Chondrocyte (in vitro differentiated cells): ENCODE measurements around the gene HRH2. TPM values are rescaled to one million over a fixed set of nuclear protein-coding genes. Genes with fewer than 3 reads are reported as not detected.

ENCODE experiments used
- DNase-seq: peaks from one replicate; pipeline ENCODE4 v3.0.0; 2021; ENCODE audit warnings: mixed read lengths, low spot score
- H3K27ac Mint-ChIP-seq: one replicate; pipeline ENCODE4 v1.8.0; 2021; ENCODE audit warnings: mild to moderate bottlenecking, moderate library complexity, mixed read lengths; ENCODE audit not compliant: unreplicated experiment
- H3K27me3 Mint-ChIP-seq: 2 replicates; pipeline ENCODE4 v1.8.0; 2021; ENCODE audit warnings: low read depth, mixed read lengths
- H3K36me3 Mint-ChIP-seq: 2 replicates; pipeline ENCODE4 v1.8.0; 2021; ENCODE audit warnings: low read depth, mixed read lengths
- H3K4me1 Mint-ChIP-seq: 2 replicates; pipeline ENCODE4 v1.8.0; 2021; ENCODE audit warnings: low read depth, mild to moderate bottlenecking, mixed read lengths
- H3K4me3 Mint-ChIP-seq: one replicate; pipeline ENCODE4 v1.8.0; 2021; ENCODE audit warnings: mild to moderate bottlenecking, moderate library complexity, mixed read lengths; ENCODE audit not compliant: unreplicated experiment
- H3K9me3 Mint-ChIP-seq: 2 replicates; pipeline ENCODE4 v1.8.0; 2021; ENCODE audit warnings: low read depth, mixed read lengths
- total RNA-seq: library from RNA; stranded (reverse); gene quantifications from 3 replicates; pipeline ENCODE4 v1.2.1, GENCODE V29; 2021
- TF ChIP-seq, protein P1 (sequence below): fragments of 200-600 bp; sonication (generic); IDR thresholded peaks from 2 replicates; pipeline ENCODE4 v1.5.0; 2021; ENCODE audit warnings: antibody characterized with exemption, mild to moderate bottlenecking, moderate library complexity

HRH2 gene
- total RNA-seq, 1 donor from 2014 or later, result 0.30 TPM

DNA sequence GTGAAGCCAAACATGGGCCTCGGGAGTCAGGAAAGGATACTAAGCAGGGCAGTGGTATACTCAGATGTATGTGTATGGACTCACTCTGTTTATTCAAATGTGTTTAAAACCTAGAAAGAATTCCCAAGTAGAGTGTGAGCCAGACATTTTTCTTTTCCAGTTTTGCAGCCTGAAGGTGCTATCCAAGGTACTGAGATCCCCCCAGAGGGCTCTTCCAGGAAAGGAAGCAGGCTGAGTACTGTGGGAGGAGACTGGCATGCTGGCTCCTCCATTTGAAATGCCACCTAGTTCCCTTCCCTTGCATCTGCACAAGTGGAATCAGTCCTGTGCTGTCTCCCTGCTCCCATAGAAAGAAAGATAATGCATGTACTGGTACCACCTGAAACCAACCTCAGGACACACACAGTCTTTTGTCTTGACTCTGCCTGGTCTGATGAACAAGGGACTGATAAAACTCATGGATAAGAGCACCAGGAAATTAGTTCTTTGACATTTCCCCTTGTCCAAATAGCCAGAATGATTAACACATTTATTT is 85.9 kb downstream of the HRH2 start:
- Mint-ChIP-seq H3K9me3 (no peaks in the 10 kb centered on the region), H3K36me3 (no peaks in the 10 kb centered on the region), H3K4me1 (no peaks in the 10 kb centered on the region), H3K27me3 (peaks cover 33% of the 10 kb centered on the region), H3K27ac (no peak overlapping the region), H3K4me3 (no peak overlapping the region)
- TF ChIP-seq, protein P1, sequence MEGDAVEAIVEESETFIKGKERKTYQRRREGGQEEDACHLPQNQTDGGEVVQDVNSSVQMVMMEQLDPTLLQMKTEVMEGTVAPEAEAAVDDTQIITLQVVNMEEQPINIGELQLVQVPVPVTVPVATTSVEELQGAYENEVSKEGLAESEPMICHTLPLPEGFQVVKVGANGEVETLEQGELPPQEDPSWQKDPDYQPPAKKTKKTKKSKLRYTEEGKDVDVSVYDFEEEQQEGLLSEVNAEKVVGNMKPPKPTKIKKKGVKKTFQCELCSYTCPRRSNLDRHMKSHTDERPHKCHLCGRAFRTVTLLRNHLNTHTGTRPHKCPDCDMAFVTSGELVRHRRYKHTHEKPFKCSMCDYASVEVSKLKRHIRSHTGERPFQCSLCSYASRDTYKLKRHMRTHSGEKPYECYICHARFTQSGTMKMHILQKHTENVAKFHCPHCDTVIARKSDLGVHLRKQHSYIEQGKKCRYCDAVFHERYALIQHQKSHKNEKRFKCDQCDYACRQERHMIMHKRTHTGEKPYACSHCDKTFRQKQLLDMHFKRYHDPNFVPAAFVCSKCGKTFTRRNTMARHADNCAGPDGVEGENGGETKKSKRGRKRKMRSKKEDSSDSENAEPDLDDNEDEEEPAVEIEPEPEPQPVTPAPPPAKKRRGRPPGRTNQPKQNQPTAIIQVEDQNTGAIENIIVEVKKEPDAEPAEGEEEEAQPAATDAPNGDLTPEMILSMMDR, result no peak
- no peak for DNase-seq

DNA sequence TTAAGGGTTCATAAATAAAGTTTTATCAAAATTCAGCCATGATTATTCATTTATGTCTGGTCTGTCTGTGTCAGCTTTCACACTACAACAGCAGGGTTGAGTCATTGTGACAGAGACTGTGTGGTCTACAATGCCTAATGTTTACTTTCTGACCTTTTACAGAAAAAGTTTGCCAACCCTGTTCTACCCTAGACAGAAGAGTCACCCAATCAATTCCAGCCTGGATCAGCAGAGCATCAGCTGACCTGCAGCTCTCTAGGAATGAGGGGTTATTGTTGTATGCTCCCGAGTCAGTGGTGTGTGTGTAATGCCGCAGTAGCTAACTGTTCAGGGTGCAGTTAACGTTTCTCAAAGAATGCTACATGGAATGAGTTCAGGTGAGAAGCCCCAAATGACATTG is 87.3 kb downstream of the HRH2 start:
- H3K27ac Mint-ChIP-seq, result no peak overlapping the region
- no peaks in the 10 kb centered on the region for H3K36me3 Mint-ChIP-seq
- TF ChIP-seq, protein P1, result no peak
- DNase-seq, result no peak
- H3K4me1 Mint-ChIP-seq, result no peaks in the 10 kb centered on the region
- H3K27me3 Mint-ChIP-seq, result peaks cover 29% of the 10 kb centered on the region
- no peak overlapping the region for H3K4me3 Mint-ChIP-seq
- H3K9me3 Mint-ChIP-seq, result no peaks in the 10 kb centered on the region

DNA sequence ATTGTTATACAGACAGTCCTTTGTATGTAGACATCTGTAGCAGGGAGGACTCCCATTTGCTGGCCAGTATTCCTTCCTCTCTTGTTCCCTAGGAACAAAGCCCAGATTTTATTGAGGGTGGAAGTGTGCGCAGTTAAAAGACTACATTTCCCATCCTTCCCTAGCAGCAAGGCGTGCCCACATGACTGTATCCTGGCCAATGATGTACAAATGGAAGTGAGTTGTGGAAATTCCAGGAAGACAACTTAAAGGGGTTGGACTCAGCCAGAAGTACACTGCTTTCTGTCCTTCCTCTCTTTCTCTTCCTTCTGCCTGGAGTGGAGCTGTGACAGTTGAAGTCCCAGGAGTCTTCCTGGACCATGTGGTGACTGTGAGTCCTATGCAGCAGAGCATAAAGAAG is 89.0 kb downstream of the HRH2 start:
- peaks cover 26% of the 10 kb centered on the region for H3K27me3 Mint-ChIP-seq
- H3K9me3 Mint-ChIP-seq, result no peaks in the 10 kb centered on the region
- TF ChIP-seq, protein P1, result no peak
- H3K4me3 Mint-ChIP-seq, result no peak overlapping the region
- no peak overlapping the region for H3K27ac Mint-ChIP-seq
- H3K4me1 Mint-ChIP-seq, result no peaks in the 10 kb centered on the region
- no peaks in the 10 kb centered on the region for H3K36me3 Mint-ChIP-seq
- no peak for DNase-seq

DNA sequence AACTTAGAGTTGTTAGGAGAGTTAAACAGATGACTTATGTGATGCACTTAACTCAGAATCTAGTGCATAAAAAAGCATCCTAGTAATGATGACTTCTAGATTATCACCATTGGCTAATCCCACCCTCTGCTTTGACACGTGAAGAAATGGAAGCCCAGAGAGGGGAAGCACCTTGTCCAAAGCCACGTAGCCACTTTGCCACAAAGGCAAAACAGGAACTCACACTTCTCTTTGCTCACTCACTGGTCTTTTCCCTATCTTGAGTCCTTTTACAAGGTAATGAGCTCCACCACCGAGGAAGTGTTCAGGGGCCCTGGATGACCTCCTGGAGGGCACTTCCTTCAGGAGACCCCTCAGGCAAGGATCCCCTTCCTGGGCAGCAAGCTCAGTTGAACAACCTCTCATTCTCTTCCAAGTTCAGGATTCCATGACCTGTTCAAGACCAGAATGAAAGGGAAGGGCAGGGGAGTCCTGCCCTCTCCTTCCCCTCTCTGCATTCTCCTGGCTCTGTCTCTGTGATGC is 89.7 kb downstream of the HRH2 start:
- peaks cover 34% of the 10 kb centered on the region for H3K27me3 Mint-ChIP-seq
- no peak for DNase-seq
- H3K4me3 Mint-ChIP-seq, result no peak overlapping the region
- no peaks in the 10 kb centered on the region for H3K9me3 Mint-ChIP-seq
- H3K4me1 Mint-ChIP-seq, result no peaks in the 10 kb centered on the region
- H3K36me3 Mint-ChIP-seq, result no peaks in the 10 kb centered on the region
- no peak overlapping the region for H3K27ac Mint-ChIP-seq
- TF ChIP-seq, protein P1, result no peak

DNA sequence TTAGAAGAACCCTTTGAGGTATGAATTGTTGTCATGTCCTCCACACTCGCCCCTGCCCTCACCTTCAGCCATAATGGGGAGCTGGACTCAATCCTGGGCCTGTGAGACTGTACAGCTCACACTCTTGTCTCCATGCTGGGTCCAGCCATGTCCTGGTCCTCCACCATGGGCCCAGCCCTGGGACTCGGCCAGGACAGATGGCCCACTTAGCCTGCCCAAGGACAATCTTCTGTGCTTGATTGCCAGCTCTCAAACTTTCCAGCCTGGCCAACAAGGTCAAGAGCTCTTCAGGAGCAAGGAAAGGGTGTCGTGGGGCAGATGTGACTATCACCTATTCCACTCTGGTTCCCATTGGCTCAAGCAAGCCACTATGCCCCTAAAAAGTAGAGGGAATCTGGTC is 90.8 kb downstream of the HRH2 start:
- peaks cover 37% of the 10 kb centered on the region for H3K27me3 Mint-ChIP-seq
- H3K36me3 Mint-ChIP-seq, result no peaks in the 10 kb centered on the region
- H3K4me1 Mint-ChIP-seq, result no peaks in the 10 kb centered on the region
- no peak overlapping the region for H3K4me3 Mint-ChIP-seq
- TF ChIP-seq, protein P1, result no peak
- H3K9me3 Mint-ChIP-seq, result no peaks in the 10 kb centered on the region
- no peak overlapping the region for H3K27ac Mint-ChIP-seq
- no peak for DNase-seq
